ENCODE results near the gene GRIA3.
"Not testable (repeated sequence)": the region's sequence is repeated elsewhere in the genome, so short reads cannot be mapped to it uniquely, and the experiment has no call there.

GRIA3 gene

DNA sequence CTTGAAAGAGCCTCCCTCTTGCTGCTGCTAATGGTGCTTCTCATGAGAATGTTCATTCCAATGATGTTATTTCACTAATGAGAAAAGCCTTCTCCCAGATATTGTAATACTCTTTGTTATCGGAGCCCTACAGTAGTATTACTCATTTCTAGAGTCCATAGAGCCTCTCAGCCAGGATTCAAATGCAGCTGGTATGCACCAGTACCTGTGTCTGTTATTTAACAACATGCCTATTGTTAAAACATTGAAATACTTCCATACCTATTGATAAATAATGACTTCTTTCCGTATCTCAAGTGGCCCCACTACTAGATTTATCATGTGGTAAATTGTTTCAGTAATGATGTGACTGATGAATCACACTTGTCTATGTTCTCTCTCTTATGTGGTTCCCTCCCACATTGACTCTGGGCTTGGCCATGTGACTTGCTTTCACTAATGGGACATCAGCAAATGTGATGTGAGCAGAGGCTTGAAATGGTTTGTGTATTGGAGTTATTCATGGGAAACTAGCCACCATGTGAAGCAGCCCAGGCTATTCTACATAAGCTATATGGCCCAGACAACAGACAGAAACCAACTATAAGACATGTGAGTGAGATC, 341.1 kb downstream of the GRIA3 start:
- no peak for TF ChIP-seq MYC (IDR thresholded peaks at IDR 0.05; ENCODE audit: low read depth, low read length)
- TF ChIP-seq, protein P1, sequence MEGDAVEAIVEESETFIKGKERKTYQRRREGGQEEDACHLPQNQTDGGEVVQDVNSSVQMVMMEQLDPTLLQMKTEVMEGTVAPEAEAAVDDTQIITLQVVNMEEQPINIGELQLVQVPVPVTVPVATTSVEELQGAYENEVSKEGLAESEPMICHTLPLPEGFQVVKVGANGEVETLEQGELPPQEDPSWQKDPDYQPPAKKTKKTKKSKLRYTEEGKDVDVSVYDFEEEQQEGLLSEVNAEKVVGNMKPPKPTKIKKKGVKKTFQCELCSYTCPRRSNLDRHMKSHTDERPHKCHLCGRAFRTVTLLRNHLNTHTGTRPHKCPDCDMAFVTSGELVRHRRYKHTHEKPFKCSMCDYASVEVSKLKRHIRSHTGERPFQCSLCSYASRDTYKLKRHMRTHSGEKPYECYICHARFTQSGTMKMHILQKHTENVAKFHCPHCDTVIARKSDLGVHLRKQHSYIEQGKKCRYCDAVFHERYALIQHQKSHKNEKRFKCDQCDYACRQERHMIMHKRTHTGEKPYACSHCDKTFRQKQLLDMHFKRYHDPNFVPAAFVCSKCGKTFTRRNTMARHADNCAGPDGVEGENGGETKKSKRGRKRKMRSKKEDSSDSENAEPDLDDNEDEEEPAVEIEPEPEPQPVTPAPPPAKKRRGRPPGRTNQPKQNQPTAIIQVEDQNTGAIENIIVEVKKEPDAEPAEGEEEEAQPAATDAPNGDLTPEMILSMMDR (IDR thresholded peaks at IDR 0.05; ENCODE audit: low read depth, low read length), result no peak
- no peak for TF ChIP-seq POLR2A (IDR thresholded peaks at IDR 0.05; ENCODE audit: extremely low read depth, insufficient read length)
- no peak for TF ChIP-seq MAX (IDR thresholded peaks at IDR 0.05; ENCODE audit: low read depth, low read length)
- no peak for DNase-seq (ENCODE audit: low read depth)

DNA sequence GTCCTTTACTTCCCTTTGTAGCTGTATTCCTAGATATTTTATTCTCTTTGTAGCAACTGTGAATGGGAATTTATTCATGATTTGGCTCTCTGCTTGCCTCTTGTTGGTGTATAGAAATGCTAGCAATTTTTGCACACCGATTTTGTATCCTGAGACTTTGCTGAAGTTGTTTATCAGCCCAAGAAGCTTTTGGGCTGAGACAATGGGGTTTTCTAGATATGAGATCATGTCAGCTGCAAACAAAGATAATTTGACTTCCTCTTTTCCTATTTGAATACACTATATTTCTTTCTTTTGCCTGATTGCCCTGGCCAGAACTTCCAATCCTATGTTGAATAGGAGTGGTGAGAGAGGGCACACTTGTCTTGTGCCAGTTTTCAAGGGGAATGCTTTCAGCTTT, 346.6 kb downstream of the GRIA3 start:
- DNase-seq (ENCODE audit: low read depth); H3K4me3 ChIP-seq (ENCODE audit: low read depth, low read length): not testable (repeated sequence)

More for the DNA sequence above, 341.1 kb downstream of the GRIA3 start:
- no peak overlapping the region for H3K4me3 ChIP-seq (ENCODE audit: low read depth, low read length)

Data from NB4 (cell line).